Suprapubic skin (tissue), 3 donors: ENCODE data around the gene PHRF1.

Experiments used
- CTCF ChIP-seq, 2 donors: fragments of 200-600 bp in 1 of 2; fragments of 450-650 bp in 1 of 2; sonication (generic) in 1 of 2; IDR thresholded peaks; one replicate each; pipeline ENCODE4 v1.5.1; 2016 to 2019; ENCODE audit warnings: antibody characterized with exemption in 2 of 2, mild to moderate bottlenecking in 1 of 2, moderate library complexity in 1 of 2
- POLR2A ChIP-seq, 2 donors: fragments of 450-650 bp; IDR thresholded peaks; one replicate each; pipeline ENCODE4 v1.6.1; 2017; ENCODE audit warnings: antibody characterized with exemption in 2 of 2, mild to moderate bottlenecking in 2 of 2, moderate library complexity in 2 of 2

- TF ChIP-seq POLR2A (IDR thresholded peaks at IDR 0.05) = no peak
- no peak for TF ChIP-seq CTCF (IDR thresholded peaks at IDR 0.05)
Observed at GRCh38 chr11:617912-618682, 41.8 kb downstream of the PHRF1 start.
